Activated CD4-positive, alpha-beta T cell treated with anti-CD3 and anti-CD28 coated beads for 1 hour (primary cell): ENCODE measurements around the gene UBE4A.
"Not testable (repeated sequence)": the region's sequence is repeated elsewhere in the genome, so short reads cannot be mapped to it uniquely, and the experiment has no call there.

ENCODE experiments used
- DNase-seq: peaks from one replicate; pipeline ENCODE4 v3.0.0-alpha.2; 2020

The UBE4A gene

GRCh38 chr11:118402594-118402993 is 43.2 kb downstream of the UBE4A start:
- not testable (repeated sequence) for DNase-seq

DNA sequence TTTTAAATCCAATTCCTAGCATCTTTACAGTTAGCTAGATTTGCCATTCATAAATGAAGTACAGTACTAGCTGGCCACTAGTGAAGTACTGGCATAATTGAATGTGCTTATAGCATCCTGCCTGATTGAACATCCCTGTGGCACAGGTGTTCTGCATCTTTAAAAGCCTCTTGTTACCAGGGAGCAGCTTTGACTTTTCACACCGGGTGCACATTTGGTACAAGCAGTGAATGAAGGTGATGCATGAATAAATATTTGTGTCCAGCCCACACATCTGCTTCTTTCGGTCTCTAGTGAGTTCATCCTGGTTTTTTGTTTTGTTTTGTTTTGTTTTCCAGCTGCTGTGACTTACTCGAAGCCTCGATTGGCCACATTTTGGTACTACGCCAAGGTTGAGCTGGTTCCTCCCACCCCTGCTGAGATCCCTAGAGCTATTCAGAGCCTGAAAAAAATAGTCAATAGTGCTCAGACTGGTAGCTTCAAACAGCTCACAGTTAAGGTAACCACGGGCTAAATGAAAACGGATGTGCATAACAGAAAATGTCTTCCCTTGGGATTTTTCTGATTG is 47.3 kb downstream of the UBE4A start:
- DNase-seq, result no peak

- no peak for DNase-seq
Measured at GRCh38 chr11:118410055-118410745, 50.8 kb downstream of the UBE4A start.

- no peak for DNase-seq
Measured at GRCh38 chr11:118411530-118411929, 52.1 kb downstream of the UBE4A start.

DNA sequence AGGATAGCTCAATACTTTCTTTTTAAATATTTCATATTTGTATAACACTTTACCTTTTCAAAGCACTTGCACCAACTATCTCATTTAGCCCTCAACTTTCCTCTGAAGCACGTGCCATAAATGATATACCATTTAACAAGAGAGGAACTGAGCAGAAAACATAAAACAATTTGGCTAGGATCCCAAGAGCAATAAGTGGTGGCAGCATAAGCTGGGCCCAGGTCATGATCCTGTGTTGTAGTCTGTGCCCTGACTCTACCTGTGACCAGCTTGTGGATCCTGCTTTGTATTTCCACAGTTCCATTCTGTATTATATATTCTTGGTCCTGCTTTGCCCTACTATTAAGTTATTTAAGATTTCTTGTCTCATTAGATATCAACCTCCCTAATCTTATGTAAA is 53.5 kb downstream of the UBE4A start:
- DNase-seq, result no peak

DNA sequence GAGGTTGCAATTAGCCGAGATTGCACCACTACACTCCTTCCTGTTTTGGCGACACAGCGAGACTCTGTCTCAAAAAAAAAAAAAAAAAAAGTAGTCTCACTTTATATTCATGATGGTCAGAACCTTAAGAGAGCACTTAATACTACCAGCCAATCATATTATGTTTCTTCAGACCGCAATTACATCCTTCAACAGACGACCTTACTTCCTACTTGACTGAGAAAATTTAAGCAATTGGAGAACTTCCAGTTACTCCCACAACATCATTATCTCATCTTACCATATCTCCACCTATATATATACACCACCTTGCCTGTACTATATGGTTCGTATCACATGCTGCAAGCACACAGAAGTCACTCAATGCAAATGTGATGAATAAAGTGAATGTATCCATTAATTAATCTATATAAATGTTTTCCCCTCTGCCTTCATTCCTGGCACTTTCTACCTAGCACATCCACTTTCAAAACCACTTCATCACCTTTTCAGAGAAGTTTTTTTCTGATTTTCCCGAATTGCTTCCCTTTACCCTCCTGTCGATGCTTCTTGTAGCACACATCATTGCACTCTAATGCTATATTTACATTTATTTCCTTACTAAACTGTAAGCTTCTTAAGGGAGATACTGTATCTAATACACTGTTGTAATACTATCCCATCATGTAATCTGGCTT is 55.8 kb downstream of the UBE4A start:
- no peak for DNase-seq

DNA sequence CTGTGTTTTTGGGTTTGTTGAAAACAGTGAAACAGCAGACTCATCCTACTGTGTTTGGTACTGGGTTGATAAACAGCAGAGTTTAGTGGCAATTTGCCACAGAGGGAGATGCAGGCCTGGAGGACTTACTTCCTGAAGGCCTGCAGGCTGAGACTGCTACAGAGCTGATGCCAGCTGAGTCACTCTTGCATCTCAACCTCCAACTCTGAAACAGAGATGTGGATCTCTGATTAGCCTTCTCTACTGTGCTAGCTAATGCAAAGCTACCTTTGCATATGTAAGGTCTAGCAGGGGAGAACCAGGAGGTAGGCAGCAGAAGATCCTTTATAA is 56.3 kb downstream of the UBE4A start:
- DNase-seq, result no peak

GRCh38 chr11:118416900-118417299 is 57.5 kb downstream of the UBE4A start:
- DNase-seq, result not testable (repeated sequence)

- DNase-seq, result no peak
Measured at GRCh38 chr11:118417801-118418200, 58.4 kb downstream of the UBE4A start.

- no peak for DNase-seq
Measured at GRCh38 chr11:118418766-118419165, 59.4 kb downstream of the UBE4A start.

DNA sequence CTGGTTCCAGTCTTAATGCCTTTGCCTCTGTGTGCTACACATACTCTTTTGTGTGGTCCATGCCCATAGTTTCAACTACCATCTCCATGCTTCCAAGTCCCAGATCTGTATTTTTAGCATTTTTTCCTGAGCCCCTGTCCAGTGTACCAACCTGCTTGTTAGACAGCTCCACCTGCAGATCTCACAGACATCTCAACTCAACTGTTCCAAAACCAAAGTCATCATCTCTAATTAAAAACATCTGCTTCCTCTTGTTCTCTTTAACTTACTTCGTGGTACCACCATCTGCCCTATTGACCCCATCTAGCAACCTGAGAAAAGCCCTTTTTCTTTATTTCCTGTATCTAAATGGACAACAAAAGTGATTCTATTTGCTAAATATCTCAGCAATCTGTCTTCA is 68.3 kb downstream of the UBE4A start:
- no peak for DNase-seq

- DNase-seq, result no peak
Measured at GRCh38 chr11:118430956-118431355, 71.6 kb downstream of the UBE4A start.

DNA sequence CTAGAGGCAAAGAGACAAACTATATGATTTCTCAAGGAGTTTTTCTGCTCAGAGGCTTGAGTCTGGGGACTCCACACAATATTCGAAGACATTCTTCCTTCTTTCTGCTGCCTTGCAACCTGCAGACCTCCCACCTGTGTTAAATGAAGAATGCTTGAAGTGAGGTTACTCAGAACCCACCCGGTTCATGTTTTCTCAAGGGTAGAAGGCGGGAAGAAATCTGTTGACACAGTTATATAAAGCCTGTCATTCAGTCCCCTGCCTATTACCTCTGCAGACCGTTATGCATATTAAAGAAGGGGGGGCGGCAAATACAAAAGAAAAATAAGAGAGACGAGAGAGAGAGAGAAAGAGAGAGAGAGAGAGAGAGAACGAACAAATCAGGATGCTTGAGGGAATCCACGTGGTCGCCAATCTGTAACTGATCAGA is 74.7 kb downstream of the UBE4A start:
- no peak for DNase-seq

DNA sequence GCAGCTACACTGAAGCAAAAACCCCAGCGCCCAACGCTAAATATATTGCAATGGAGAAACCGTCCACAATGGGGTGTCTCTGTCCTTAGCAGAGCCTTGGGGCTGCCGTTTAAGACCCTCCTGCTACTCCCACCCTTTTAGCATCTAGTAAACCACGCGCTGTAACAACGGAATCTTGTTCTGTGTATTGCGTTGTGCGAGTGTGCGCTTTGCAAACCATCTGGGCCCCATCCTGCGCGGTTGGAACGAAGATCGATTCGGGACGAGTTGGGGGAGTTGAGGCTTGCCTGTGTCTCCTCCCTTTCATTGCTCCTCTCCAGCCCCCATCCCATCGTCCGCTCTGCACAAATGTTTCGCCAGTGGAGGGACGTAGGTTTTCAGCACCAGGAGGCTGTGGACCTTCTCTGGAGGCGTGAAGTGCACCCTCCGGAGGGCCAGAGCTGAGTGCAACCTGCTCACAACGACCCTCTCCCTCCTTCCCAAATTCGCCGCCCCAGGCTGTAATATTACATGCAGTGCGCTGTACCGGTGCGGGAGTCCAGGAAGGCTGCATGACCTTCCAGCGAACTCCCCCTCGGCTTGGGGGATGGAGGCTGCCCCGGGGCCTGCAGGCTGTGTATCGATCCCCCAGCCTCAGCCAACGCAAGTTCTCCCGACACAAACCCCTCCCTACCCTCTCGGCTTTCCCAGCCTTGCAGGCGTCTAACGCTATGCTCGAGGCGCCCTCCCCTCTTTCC is 75.3 kb downstream of the UBE4A start:
- peak; percentile 10 for DNase-seq

GRCh38 chr11:118435290-118435892 is 76.0 kb downstream of the UBE4A start:
- peak; percentile 43 for DNase-seq

DNA sequence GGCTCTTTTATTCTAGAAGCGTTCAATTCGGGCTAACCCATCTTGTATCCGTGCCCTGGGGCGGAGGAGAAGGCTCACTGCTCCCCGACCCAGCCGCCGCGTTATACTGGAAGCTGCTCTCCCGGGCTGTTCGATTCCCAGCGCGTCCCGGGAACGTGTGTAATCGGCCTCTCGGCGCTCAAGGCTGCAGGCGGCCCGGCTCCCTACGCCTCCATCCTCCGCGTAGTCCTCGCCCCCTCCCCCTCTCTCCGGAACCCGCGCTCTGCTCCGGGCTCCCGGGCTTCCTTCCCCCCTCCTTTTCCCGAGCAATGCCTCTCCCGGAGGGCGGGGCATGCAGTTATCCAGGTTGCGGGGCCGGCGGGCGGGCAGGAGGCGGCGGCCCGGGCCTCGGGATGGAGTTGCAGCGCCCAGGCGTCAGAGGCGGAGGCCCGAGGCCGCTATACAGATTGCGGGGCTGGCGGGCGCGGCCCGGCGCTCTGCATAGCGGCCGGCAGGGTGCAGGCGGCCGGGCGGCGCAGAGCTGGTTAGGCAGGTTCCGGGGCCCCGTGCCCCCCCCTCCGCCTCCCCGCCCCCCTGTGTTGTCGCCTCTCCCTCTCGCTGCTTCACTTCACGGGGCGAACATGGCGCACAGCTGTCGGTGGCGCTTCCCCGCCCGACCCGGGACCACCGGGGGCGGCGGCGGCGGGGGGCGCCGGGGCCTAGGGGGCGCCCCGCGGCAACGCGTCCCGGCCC is 76.7 kb downstream of the UBE4A start, which contains the start of gene KMT2A:
Gene KMT2A, plus strand, starts transcription at position 600 of the 732 bp plus-strand sequence. Its CDS starts 21 bp downstream, at position 621.
- DNase-seq, result peak; percentile 91

GRCh38 chr11:118436639-118437207 is 77.3 kb downstream of the UBE4A start:
- peak; percentile 35 for DNase-seq

- DNase-seq, result peak; percentile 22
Measured at GRCh38 chr11:118437208-118438125, 78.1 kb downstream of the UBE4A start.

GRCh38 chr11:118438314-118438931 is 79.0 kb downstream of the UBE4A start:
- DNase-seq, result peak; percentile 22

- no peak for DNase-seq
Measured at GRCh38 chr11:118439646-118440045, 80.2 kb downstream of the UBE4A start.
